SH-SY5Y (cell line): ENCODE results near the gene SH3D19.

ENCODE experiments used
- GATA2 ChIP-seq: IDR thresholded peaks from 2 replicates; pipeline ENCODE4 v1.6.1; 2011; ENCODE audit warnings: mild to moderate bottlenecking, low read depth, low read length
- GATA3 ChIP-seq: IDR thresholded peaks from 2 replicates; pipeline ENCODE4 v1.6.1; 2011; ENCODE audit warnings: low read depth, mild to moderate bottlenecking, low read length, moderate library complexity

DNA sequence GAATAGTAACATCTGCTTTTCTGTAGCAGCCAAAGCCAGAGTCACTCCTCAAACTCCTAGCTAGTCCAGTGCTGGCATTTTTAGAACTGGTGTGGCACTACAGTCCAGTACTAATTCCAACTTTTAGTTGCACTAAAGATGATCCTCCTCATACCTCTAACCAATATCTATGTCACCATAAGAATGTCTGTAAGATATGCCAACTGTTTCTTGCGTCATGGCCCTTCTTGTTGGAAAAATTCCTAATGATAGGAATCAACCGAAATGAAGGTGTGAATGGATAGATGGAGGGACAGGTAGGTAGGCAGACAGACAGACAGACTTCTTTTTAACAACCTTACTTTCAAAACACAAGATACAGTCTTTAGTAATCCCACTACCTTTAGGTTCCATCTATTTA is 123.0 kb downstream of the SH3D19 start:
- TF ChIP-seq GATA2 (no peak), GATA3 (no peak)
